Stomach (tissue), 9 donors: Measurements from ENCODE around the gene SESN3. TPM values are rescaled to one million over a fixed set of nuclear protein-coding genes. Genes with fewer than 3 reads are reported as not detected.

Experiments used
- DNase-seq, 2 donors: peaks; one replicate each; pipeline versions ENCODE4 v3.0.0 to v3.0.0-alpha.2; 2013 to 2019
- H3K27ac ChIP-seq, 5 donors: fragments of 200-600 bp in 4 of 5; sonication (generic) in 4 of 5; one replicate each; pipeline ENCODE4 v1.5.1; 2013 to 2019; ENCODE audit warnings: mild to moderate bottlenecking in 1 of 5, moderate library complexity in 1 of 5
- H3K27me3 ChIP-seq, 3 donors: fragments of 200-600 bp; sonication (generic); one replicate each; pipeline ENCODE4 v1.5.1; 2017 to 2019; ENCODE audit warnings: mixed run types in 1 of 3
- H3K36me3 ChIP-seq, 4 donors: fragments of 200-600 bp; sonication (generic); 1 replicate in 3 of 4; 2 replicates in 1 of 4; pipeline ENCODE4 v1.5.1; 2016 to 2019
- H3K4me1 ChIP-seq, 4 donors: fragments of 200-600 bp; sonication (generic); one replicate each; pipeline ENCODE4 v1.5.1; 2016 to 2019
- H3K4me3 ChIP-seq, 4 donors: fragments of 200-600 bp; sonication (generic) in 3 of 4; one replicate each; pipeline ENCODE4 v1.5.1; 2016 to 2019; ENCODE audit warnings: mild to moderate bottlenecking in 1 of 4
- H3K9me3 ChIP-seq, 4 donors: fragments of 200-600 bp; sonication (generic); one replicate each; pipeline ENCODE4 v1.5.1; 2016 to 2019
- CTCF ChIP-seq, 7 experiments: fragments of 450-650 bp in 4 of 7; fragments of 200-600 bp in 3 of 7; sonication (generic) in 3 of 7; IDR thresholded peaks; one replicate each; pipeline ENCODE4 v1.5.1; 2016 to 2019; ENCODE audit warnings: antibody characterized with exemption in 7 of 7, control low read depth in 2 of 7, mild to moderate bottlenecking in 1 of 7
- EP300 ChIP-seq: sonication (generic); formaldehyde crosslinking; IDR thresholded peaks from one replicate; pipeline ENCODE4 v1.6.1; 2017; ENCODE audit warnings: antibody characterized with exemption
- POLR2A ChIP-seq, 4 donors: fragments of 450-650 bp; IDR thresholded peaks; one replicate each; pipeline ENCODE4 v1.6.1; 2016; ENCODE audit warnings: antibody characterized with exemption in 4 of 4, control low read depth in 2 of 4, mild to moderate bottlenecking in 1 of 4, moderate library complexity in 1 of 4
- POLR2AphosphoS5 ChIP-seq, 3 donors: sonication (generic); formaldehyde crosslinking; IDR thresholded peaks; one replicate each; pipeline ENCODE4 v1.6.1; 2016; ENCODE audit warnings: antibody characterized with exemption in 3 of 3
- WGBS, 5 donors: extraction: QIAGEN DNeasy Blood & Tissue Kit in 3 of 5; methylation state at CpG; one replicate each; pipeline versions ENCODE4 v1.1.5 to v1.1.7; 2013 to 2018; 5-methylcytosine and 5-hydroxymethylcytosine counted together
- intact Hi-C: fragments of 100-400 bp; cut with DNase I; formaldehyde crosslinking; loops from one replicate; pipeline ENCODE4 v1.15.1; 2023; ENCODE audit warnings: low total_unique reads
- polyA plus RNA-seq, 3 donors: library from polyadenylated mRNA; stranded (reverse); fragments of 200-250 nt; gene quantifications; one replicate each; pipeline ENCODE4 v1.2.3, GENCODE V29; 2013
- total RNA-seq, 5 donors: library from RNA; depleted of rRNA; stranded (reverse); fragments of >200 nt; gene quantifications; one replicate each; pipeline versions ENCODE4 v1.1.0 to v1.2.3, GENCODE V29; 2014 to 2016
- donor health status: healthy with polysubstance abuse.
- donor health status: Bipolar disorder and iron deficiency.
- donor health status: healthy.

Gene SESN3
- total and polyA plus RNA-seq, 8 donors: 2.7 to 43.7 (median 6.0) TPM

GRCh38 chr11:95256321-95256779, 25.3 kb upstream of the SESN3 start:
- intact Hi-C loops: no loop called here
- peak in 1 of 2 donors; percentile 24 for DNase-seq
- WGBS, 5 donors: 67 to 83% (median 77%) methylated on average over 9 of the region's 9 CpGs
- Histone ChIP-seq H3K4me1 (peaks cover 0 to 27% (median 16%) of the 10 kb centered on the region in 4 donors), H3K27ac (peak overlapping the region in 4 of 5 donors; percentile 23 to 82 (median 48)), H3K9me3 (no peaks in the 10 kb centered on the region), H3K27me3 (no peaks in the 10 kb centered on the region), H3K36me3 (no peaks in the 10 kb centered on the region), H3K4me3 (no peak overlapping the region)
- TF ChIP-seq CTCF (IDR thresholded peaks at IDR 0.05): no peak
- peak in 1 of 3 donors; percentile 31 for TF ChIP-seq POLR2AphosphoS5 (IDR thresholded peaks at IDR 0.05)
- no peak for TF ChIP-seq EP300

DNA sequence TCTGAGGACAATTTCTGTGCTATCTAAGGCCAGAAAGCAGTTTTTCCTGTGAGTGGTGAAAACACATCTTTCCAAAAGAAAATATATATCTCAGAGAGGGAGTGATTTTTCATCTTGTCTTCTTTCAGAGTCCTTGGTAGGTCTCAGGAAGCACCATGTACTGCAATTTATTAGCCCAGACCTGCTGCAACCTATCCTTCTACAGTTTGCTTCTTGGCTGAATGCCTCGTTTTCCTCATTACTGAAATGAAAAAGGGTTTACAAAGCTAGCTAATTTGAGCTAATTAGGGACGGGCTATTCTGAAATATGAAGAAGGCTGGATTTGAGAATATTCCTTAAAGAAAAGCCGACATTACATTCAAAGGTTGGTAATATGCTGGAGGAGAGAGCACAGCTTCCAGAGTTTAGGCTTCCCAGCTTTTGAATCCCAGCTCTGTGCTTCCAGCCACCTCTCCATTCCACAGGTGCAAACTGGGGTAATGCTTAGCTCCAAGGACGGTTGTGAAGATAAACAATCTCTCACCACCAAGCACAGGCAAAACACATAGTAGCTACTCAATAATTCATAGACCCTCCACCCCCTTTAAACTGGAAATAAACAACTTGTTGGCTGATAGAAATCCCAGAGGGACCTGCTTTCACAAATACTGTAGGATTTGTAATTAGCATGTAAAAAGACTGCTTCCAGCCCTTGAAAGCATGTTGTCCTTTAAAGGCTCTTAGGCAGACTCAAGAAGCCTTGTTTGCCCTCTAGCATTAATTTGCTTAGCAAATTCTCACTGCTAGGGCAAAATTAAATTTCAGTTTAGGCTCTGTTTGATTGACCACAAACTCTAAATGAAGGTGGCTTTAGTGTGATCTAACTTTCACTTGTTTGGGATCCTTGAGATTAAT, 24.5 kb upstream of the SESN3 start:
- no peak overlapping the region for H3K4me3 ChIP-seq
- peak overlapping the region in 4 of 5 donors; percentile 23 to 82 (median 48) for H3K27ac ChIP-seq
- 69 to 73% (median 72%) methylated on average over 4 of the region's 4 CpGs for WGBS, 5 donors
- TF ChIP-seq POLR2AphosphoS5 (IDR thresholded peaks at IDR 0.05): no peak
- peaks cover 0 to 27% (median 16%) of the 10 kb centered on the region in 4 donors for H3K4me1 ChIP-seq
- intact Hi-C loops: no loop called here
- no peaks in the 10 kb centered on the region for H3K36me3 ChIP-seq
- no peaks in the 10 kb centered on the region for H3K27me3 ChIP-seq
- no peaks in the 10 kb centered on the region for H3K9me3 ChIP-seq
- no peak for DNase-seq

GRCh38 chr11:95254716-95255115, 23.7 kb upstream of the SESN3 start:
- H3K27me3 ChIP-seq: no peaks in the 10 kb centered on the region
- H3K9me3 ChIP-seq: no peaks in the 10 kb centered on the region
- intact Hi-C loops: no loop called here
- H3K36me3 ChIP-seq: no peaks in the 10 kb centered on the region
- H3K4me1 ChIP-seq: peaks cover 0 to 27% (median 16%) of the 10 kb centered on the region in 4 donors
- H3K4me3 ChIP-seq: no peak overlapping the region
- peak overlapping the region in 4 of 5 donors; percentile 11 to 82 (median 56) for H3K27ac ChIP-seq
- no peak for DNase-seq
- TF ChIP-seq POLR2A (IDR thresholded peaks at IDR 0.05) (no peak), EP300 (no peak), CTCF (IDR thresholded peaks at IDR 0.05) (no peak), POLR2AphosphoS5 (IDR thresholded peaks at IDR 0.05) (no peak)

DNA sequence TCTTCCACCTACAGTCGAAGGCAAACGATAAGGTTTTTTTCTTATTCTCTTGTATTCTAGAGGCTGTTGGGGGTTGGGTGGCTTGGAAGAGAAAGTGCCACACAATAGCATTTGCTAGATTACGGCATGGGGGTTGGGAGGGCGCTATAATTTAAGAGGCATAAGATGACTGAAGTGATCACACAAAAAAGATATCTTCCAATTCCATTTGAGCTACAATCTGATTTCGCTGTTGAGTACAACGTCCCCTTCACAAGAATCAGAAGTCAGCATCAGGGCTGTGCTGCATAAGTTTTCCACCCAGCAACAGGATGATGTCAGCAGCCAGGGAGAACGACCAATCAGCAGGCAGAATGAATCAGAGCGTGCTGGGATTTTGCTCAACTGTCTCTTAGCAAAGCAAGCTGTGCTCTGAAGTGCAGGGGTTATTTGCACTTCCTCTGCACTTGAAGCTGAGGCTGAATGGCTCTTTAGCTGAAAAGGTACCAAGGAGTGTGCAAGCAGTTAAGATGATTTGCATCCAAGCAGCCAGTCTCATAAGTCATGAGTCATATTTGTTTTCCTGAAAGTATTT, 23.2 kb upstream of the SESN3 start:
- H3K27me3 ChIP-seq: no peaks in the 10 kb centered on the region
- intact Hi-C loops: no loop called here
- H3K27ac ChIP-seq: peak overlapping the region in 4 of 5 donors; percentile 55 to 82 (median 64)
- H3K36me3 ChIP-seq: no peaks in the 10 kb centered on the region
- 1 to 3% (median 3%) methylated on average over 8 of the region's 8 CpGs for WGBS, 5 donors
- peak; percentile 73 to 96 for DNase-seq
- H3K4me1 ChIP-seq: peaks cover 0 to 27% (median 16%) of the 10 kb centered on the region in 4 donors
- H3K9me3 ChIP-seq: no peaks in the 10 kb centered on the region
- peak overlapping the region in 3 of 4 donors; percentile 26 to 34 (median 26) for H3K4me3 ChIP-seq
- TF ChIP-seq CTCF (IDR thresholded peaks at IDR 0.05) (no peak), EP300 (no peak), POLR2A (IDR thresholded peaks at IDR 0.05) (no peak), POLR2AphosphoS5 (IDR thresholded peaks at IDR 0.05) (peak; percentile 23 to 61 (median 47))
